ENCODE measurements around the gene ARRDC1. TPM values are rescaled to one million over a fixed set of nuclear protein-coding genes. Genes with fewer than 3 reads are reported as not detected.

ARRDC1 gene
- total RNA-seq, 1 donor from 2014 or later, result 28.7 TPM

DNA sequence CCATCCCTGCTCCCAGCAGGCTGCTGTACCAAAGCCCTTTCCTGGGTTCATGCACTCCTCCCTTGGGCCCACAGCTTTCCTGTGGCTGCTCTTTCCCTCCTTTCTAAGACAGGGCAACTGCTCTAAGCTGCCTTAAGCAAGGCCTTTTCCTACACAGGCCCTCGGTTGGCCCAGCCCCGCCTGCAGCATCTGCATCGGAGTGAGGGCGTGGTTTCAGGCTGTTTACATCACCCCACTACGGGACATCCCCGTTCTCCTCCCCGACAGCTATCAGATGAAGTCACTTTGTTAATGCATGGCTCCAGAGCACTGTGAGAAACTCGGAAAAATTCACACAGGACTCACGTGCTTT is 30.1 kb upstream of the ARRDC1 start:
- Mint-ChIP-seq H3K27me3 (ENCODE audit: unreplicated experiment) (no peaks in the 10 kb centered on the region), H3K4me3 (ENCODE audit: unreplicated experiment) (no peak overlapping the region), H3K27ac (ENCODE audit: unreplicated experiment) (no peak overlapping the region), H3K36me3 (ENCODE audit: unreplicated experiment) (peaks cover 31% of the 10 kb centered on the region), H3K4me1 (ENCODE audit: unreplicated experiment) (peaks cover 27% of the 10 kb centered on the region), H3K9me3 (ENCODE audit: unreplicated experiment) (no peaks in the 10 kb centered on the region)
- no peak for DNase-seq (ENCODE audit: extremely low spot score, unreplicated experiment)
- TF ChIP-seq CTCF (IDR thresholded peaks at IDR 0.05), result no peak

- Mint-ChIP-seq H3K4me3 (ENCODE audit: unreplicated experiment) (no peak overlapping the region), H3K4me1 (ENCODE audit: unreplicated experiment) (peaks cover 29% of the 10 kb centered on the region), H3K9me3 (ENCODE audit: unreplicated experiment) (no peaks in the 10 kb centered on the region), H3K27ac (ENCODE audit: unreplicated experiment) (no peak overlapping the region), H3K27me3 (ENCODE audit: unreplicated experiment) (no peaks in the 10 kb centered on the region), H3K36me3 (ENCODE audit: unreplicated experiment) (peaks cover 26% of the 10 kb centered on the region)
- no peak for DNase-seq (ENCODE audit: extremely low spot score, unreplicated experiment)
- no peak for TF ChIP-seq CTCF (IDR thresholded peaks at IDR 0.05)
These were observed 29.6 kb upstream of the ARRDC1 start for GRCh38 chr9:137575716-137576411.

DNA sequence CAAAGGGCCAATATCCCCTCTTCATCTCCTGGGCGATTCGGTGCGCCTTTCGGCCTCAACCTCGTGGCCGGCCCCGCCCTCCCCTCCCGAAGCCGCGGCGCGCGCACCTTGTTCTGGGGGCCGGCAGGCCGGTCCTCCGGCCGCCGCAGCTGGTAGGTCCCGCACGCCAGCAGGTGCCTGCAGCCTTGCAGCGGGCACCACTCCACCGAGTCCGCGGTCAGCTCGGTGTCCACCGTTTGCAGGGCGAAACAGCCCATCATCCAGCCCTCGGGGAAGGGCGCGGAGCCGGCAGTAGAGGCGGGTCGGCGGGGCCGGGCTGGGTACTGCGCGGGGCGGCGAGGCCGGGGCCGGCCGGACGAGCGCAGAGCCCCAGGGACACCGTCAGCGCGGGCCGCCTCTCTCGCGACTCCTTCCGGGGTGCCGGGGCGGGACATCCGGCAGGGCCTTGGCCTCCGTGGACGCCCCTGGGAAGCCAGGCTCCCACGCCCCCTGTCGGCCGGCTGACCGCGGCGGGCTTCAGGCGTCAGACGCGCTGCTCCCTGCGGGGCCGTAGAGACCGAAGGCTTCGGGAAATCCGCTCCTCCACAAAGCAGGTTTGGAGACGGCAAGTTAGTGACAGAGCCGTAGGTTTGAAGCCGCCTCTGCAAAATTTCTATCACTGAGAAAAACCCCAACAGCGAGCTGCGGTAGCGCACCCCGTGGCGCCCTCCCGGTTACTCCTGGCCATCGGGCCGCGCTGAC is 26.8 kb upstream of the ARRDC1 start, which contains the start of gene DPH7:
TSS of gene DPH7 (minus strand) at position 408 of the 741 bp plus-strand sequence. CDS start at position 260, 148 bp downstream.
- no peaks in the 10 kb centered on the region for H3K9me3 Mint-ChIP-seq (ENCODE audit: unreplicated experiment)
- H3K4me3 Mint-ChIP-seq (ENCODE audit: unreplicated experiment), result peak within 1 kb of the TSS; percentile 79
- H3K27me3 Mint-ChIP-seq (ENCODE audit: unreplicated experiment), result no peaks in the 10 kb centered on the region
- TF ChIP-seq CTCF (IDR thresholded peaks at IDR 0.05), result peak; percentile 98
- H3K27ac Mint-ChIP-seq (ENCODE audit: unreplicated experiment), result peak within 1 kb of the TSS; percentile 76
- peaks cover 29% of the 10 kb centered on the region for H3K4me1 Mint-ChIP-seq (ENCODE audit: unreplicated experiment)
- H3K36me3 Mint-ChIP-seq (ENCODE audit: unreplicated experiment), result peaks cover 30% of the 10 kb centered on the region
- peak; percentile 98 for DNase-seq (ENCODE audit: extremely low spot score, unreplicated experiment)

DNA sequence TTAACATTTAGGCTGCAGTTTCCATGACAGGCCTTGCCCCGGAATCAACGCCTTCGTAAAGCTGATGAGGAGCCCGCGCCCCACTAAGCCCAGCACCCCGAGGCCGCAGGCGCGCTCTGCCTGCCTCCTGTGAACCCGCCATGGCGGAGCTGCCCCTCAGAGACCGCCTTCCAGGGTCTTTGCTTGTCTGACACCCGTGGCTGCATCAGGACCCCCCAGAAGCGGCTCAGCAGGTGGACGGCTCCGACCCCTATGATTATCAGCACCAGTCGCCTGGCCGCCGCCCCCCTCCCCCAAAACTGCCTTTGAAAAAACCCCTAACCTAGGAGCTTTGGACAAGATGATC is 26.3 kb upstream of the ARRDC1 start:
- Mint-ChIP-seq H3K4me1 (ENCODE audit: unreplicated experiment) (peaks cover 29% of the 10 kb centered on the region), H3K4me3 (ENCODE audit: unreplicated experiment) (peak overlapping the region; percentile 79), H3K27me3 (ENCODE audit: unreplicated experiment) (no peaks in the 10 kb centered on the region), H3K9me3 (ENCODE audit: unreplicated experiment) (no peaks in the 10 kb centered on the region), H3K36me3 (ENCODE audit: unreplicated experiment) (peaks cover 27% of the 10 kb centered on the region), H3K27ac (ENCODE audit: unreplicated experiment) (peak overlapping the region; percentile 76)
- no peak for TF ChIP-seq CTCF (IDR thresholded peaks at IDR 0.05)
- no peak for DNase-seq (ENCODE audit: extremely low spot score, unreplicated experiment)

- H3K9me3 Mint-ChIP-seq (ENCODE audit: unreplicated experiment), result no peaks in the 10 kb centered on the region
- no peak for DNase-seq (ENCODE audit: extremely low spot score, unreplicated experiment)
- no peaks in the 10 kb centered on the region for H3K27me3 Mint-ChIP-seq (ENCODE audit: unreplicated experiment)
- H3K27ac Mint-ChIP-seq (ENCODE audit: unreplicated experiment), result no peak overlapping the region
- H3K36me3 Mint-ChIP-seq (ENCODE audit: unreplicated experiment), result peaks cover 21% of the 10 kb centered on the region
- no peak overlapping the region for H3K4me3 Mint-ChIP-seq (ENCODE audit: unreplicated experiment)
- no peak for TF ChIP-seq CTCF (IDR thresholded peaks at IDR 0.05)
- H3K4me1 Mint-ChIP-seq (ENCODE audit: unreplicated experiment), result peaks cover 28% of the 10 kb centered on the region
These were observed 25.1 kb upstream of the ARRDC1 start for GRCh38 chr9:137580209-137580953.
